Activated naive CD4-positive, alpha-beta T cell treated with anti-CD3 and anti-CD28 coated beads, Interleukin-2, amount 50 U/mL, for 72 hours (primary cell): Measurements from ENCODE around the gene TSC22D2. TPM values are rescaled to one million over a fixed set of nuclear protein-coding genes. Genes with fewer than 3 reads are reported as not detected.

Experiments
- ATAC-seq, 2 donors: fragments of 150-1000 bp; cut with Tn5 transposase; 2 replicates each; pipeline ENCODE4 v1.10.0; 2021; ENCODE audit warnings: mild to moderate bottlenecking in 2 of 2, moderate library complexity in 2 of 2
- DNase-seq, 2 donors: peaks; one replicate each; pipeline ENCODE4 v3.0.0; 2021 to 2022; ENCODE audit warnings: low spot score in 2 of 2
- H3K27ac Mint-ChIP-seq, 2 donors: one replicate each; pipeline ENCODE4 v1.8.0; 2022; ENCODE audit warnings: mild to moderate bottlenecking in 2 of 2, mixed read lengths in 2 of 2
- H3K36me3 Mint-ChIP-seq, 2 donors: one replicate each; pipeline ENCODE4 v1.8.0; 2022; ENCODE audit warnings: mixed read lengths in 2 of 2
- H3K9me3 Mint-ChIP-seq, 2 donors: one replicate each; pipeline ENCODE4 v1.8.0; 2022; ENCODE audit warnings: mixed read lengths in 2 of 2
- total RNA-seq, 2 donors: library from RNA; stranded (reverse); gene quantifications; one replicate each; pipeline ENCODE4 v1.2.3, GENCODE V29; 2022

TSC22D2 gene
- total RNA-seq, 2 donors from 2014 or later: 12.2 to 28.8 TPM

- no peaks in the 10 kb centered on the region for H3K9me3 Mint-ChIP-seq
- ATAC-seq (no peak), DNase-seq (no peak)
- H3K27ac Mint-ChIP-seq: no peak overlapping the region
- peaks cover 0 to 6% of the 10 kb centered on the region in 2 donors for H3K36me3 Mint-ChIP-seq
Measured at GRCh38 chr3:150404023-150404422, 4.1 kb upstream of the TSC22D2 start.

DNA sequence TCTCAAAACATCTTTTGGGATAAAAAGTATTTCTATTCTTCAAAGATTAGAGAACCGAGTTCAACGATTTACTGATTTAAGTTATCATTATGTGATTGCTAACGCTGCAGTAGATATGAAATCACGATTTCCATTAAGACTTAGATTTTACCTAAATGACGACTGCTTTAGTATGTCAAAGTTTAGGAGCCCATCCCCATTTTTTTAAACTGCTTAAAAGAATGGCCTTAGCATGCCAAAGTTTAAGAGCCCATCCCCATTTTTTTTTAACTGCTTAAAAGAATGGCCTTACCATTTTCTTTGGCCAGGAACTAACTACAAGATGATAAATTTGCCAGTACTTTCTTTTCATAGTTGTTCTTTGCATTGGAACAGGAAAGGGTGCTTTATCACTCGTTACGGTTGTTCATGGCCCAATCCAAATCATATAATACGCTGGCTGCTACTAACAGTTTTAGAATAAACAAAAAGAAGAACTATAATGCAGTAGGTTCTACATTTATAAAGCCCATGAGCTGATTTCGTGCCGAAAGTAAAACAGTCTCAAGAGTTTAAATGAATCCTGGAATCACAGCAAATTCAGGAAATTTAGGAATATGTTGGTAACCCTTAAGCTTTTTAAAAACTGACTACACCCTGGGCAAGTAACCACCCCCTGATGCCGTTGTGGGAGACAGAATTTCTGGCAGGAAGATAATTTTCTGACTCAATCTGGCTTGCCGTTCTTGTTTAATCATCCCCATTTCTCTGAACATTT is 869 bp upstream of the TSC22D2 start:
- Mint-ChIP-seq H3K27ac (peak overlapping the region; percentile 69 to 98), H3K9me3 (no peaks in the 10 kb centered on the region), H3K36me3 (peaks cover 13 to 22% of the 10 kb centered on the region in 2 donors)
- no peak for DNase-seq
- no peak for ATAC-seq

- H3K9me3 Mint-ChIP-seq: no peaks in the 10 kb centered on the region
- DNase-seq: peak in 1 of 2 donors; percentile 23
- H3K36me3 Mint-ChIP-seq: peaks cover 19 to 28% of the 10 kb centered on the region in 2 donors
- H3K27ac Mint-ChIP-seq: peak overlapping the region; percentile 69 to 98
- ATAC-seq: no peak
Measured at GRCh38 chr3:150407808-150408220, 284 bp upstream of the TSC22D2 start.

DNA sequence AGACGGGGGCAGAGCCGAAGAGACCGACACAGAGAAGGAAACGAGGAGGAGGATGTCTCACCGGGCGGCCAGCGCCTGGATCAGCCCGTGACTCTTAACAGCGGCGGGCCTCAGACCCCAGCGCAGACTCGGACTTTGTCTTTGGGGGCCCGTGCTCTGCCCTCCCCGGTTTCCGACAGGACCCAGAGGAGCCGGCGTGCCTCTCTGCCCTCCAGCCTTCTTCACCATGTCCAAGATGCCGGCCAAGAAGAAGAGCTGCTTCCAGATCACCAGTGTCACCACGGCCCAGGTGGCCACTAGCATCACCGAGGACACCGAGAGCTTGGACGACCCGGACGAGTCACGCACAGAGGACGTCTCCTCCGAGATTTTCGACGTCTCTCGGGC is 1.0 kb downstream of the TSC22D2 start:
- peak; percentile 53 to 54 for ATAC-seq
- DNase-seq: no peak
- H3K36me3 Mint-ChIP-seq: peaks cover 19 to 32% of the 10 kb centered on the region in 2 donors
- no peaks in the 10 kb centered on the region for H3K9me3 Mint-ChIP-seq
- H3K27ac Mint-ChIP-seq: peak overlapping the region; percentile 95 to 98

GRCh38 chr3:150409512-150410310 is 1.6 kb downstream of the TSC22D2 start:
- ATAC-seq (peak; percentile 33 to 44), DNase-seq (peak; percentile 67 to 83)
- H3K9me3 Mint-ChIP-seq: no peaks in the 10 kb centered on the region
- H3K36me3 Mint-ChIP-seq: peaks cover 19 to 32% of the 10 kb centered on the region in 2 donors
- peak overlapping the region; percentile 95 to 98 for H3K27ac Mint-ChIP-seq

DNA sequence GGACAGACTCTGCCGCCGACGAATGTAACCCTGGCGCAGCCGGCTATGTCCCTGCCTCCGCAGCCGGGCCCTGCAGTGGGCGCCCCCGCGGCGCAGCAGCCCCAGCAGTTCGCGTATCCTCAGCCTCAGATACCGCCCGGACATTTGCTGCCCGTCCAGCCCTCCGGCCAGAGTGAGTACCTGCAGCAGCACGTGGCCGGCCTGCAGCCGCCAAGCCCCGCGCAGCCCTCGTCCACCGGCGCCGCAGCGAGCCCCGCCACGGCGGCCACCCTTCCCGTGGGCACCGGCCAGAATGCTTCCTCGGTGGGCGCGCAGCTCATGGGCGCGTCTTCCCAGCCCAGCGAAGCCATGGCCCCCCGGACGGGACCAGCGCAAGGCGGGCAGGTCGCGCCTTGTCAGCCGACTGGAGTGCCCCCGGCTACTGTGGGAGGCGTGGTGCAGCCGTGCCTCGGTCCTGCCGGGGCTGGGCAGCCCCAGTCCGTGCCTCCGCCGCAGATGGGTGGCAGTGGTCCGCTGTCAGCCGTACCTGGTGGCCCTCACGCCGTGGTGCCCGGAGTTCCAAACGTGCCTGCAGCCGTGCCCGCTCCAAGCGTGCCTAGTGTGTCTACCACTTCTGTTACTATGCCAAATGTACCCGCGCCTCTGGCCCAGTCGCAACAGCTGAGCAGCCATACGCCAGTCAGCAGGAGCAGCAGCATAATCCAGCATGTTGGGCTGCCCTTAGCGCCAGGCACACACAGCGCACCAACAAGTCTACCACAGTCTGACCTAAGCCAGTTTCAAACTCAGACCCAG is 2.4 kb downstream of the TSC22D2 start:
- peak overlapping the region; percentile 36 to 98 for H3K27ac Mint-ChIP-seq

GRCh38 chr3:150411106-150411460 is 3.0 kb downstream of the TSC22D2 start:
- peaks cover 19 to 32% of the 10 kb centered on the region in 2 donors for H3K36me3 Mint-ChIP-seq
- DNase-seq (no peak), ATAC-seq (no peak)
- H3K27ac Mint-ChIP-seq: peak overlapping the region; percentile 36 to 98
- no peaks in the 10 kb centered on the region for H3K9me3 Mint-ChIP-seq

More for the DNA sequence above, 2.4 kb downstream of the TSC22D2 start:
- Mint-ChIP-seq H3K36me3 (peaks cover 19 to 32% of the 10 kb centered on the region in 2 donors), H3K9me3 (no peaks in the 10 kb centered on the region)
- peak; percentile 39 to 58 for DNase-seq
- ATAC-seq: peak in 1 of 2 donors; percentile 12

- ATAC-seq (no peak), DNase-seq (no peak)
- H3K27ac Mint-ChIP-seq: peak overlapping the region; percentile 36 to 98
- no peaks in the 10 kb centered on the region for H3K9me3 Mint-ChIP-seq
- peaks cover 19 to 32% of the 10 kb centered on the region in 2 donors for H3K36me3 Mint-ChIP-seq
Measured at GRCh38 chr3:150411546-150411945, 3.4 kb downstream of the TSC22D2 start.

- ATAC-seq: no peak
- Mint-ChIP-seq H3K9me3 (no peaks in the 10 kb centered on the region), H3K27ac (peak overlapping the region; percentile 37 to 98)
Measured at GRCh38 chr3:150411976-150412375, 3.9 kb downstream of the TSC22D2 start.

GRCh38 chr3:150412561-150413231 is 4.6 kb downstream of the TSC22D2 start:
- DNase-seq (peak in 1 of 2 donors; percentile 5), ATAC-seq (no peak)
- Mint-ChIP-seq H3K36me3 (peaks cover 19 to 29% of the 10 kb centered on the region in 2 donors), H3K9me3 (no peaks in the 10 kb centered on the region), H3K27ac (peak overlapping the region; percentile 37 to 76)

More at GRCh38 chr3:150411976-150412375, 3.9 kb downstream of the TSC22D2 start:
- peaks cover 19 to 32% of the 10 kb centered on the region in 2 donors for H3K36me3 Mint-ChIP-seq
- DNase-seq: no peak

DNA sequence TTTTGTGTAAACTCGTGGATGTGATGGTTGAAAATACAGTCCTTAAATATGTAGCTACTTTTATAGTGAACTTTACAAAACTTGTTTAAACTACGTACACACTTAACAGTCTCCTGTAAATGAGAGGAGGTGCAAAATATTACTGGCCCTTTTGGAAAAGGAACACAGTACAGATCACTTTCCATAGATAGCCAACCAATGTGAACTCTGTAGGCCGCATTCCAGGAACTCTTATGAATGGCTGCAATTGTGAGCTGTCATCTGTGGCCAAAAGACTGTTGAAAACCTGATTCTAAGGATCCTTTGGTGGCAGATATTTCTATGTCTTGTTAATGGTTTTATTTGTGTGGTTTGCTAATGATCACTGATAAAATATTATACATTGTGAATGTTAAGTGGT is 6.2 kb downstream of the TSC22D2 start:
- DNase-seq (no peak), ATAC-seq (no peak)
- Mint-ChIP-seq H3K27ac (no peak overlapping the region), H3K36me3 (peaks cover 19 to 23% of the 10 kb centered on the region in 2 donors), H3K9me3 (no peaks in the 10 kb centered on the region)

DNA sequence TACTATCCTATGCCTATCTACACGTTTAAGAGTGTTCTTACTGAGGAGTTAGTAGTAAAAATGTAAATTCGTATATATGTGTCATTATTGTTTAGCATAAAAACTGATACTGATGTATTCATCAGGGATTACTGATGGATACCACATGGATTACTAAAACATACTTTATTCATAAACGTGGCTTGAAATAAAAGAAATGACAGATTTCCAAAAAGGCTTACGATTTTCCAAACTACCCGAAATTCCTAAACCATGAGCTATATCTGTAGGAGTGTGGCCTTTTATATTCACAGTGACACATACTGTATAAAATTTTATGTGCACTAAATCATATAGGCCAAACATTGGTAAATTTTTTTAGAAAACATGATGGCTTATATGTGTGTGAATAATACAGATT is 6.9 kb downstream of the TSC22D2 start:
- no peak overlapping the region for H3K27ac Mint-ChIP-seq
- ATAC-seq (no peak), DNase-seq (no peak)
- H3K9me3 Mint-ChIP-seq: no peaks in the 10 kb centered on the region
- H3K36me3 Mint-ChIP-seq: peaks cover 19 to 22% of the 10 kb centered on the region in 2 donors

DNA sequence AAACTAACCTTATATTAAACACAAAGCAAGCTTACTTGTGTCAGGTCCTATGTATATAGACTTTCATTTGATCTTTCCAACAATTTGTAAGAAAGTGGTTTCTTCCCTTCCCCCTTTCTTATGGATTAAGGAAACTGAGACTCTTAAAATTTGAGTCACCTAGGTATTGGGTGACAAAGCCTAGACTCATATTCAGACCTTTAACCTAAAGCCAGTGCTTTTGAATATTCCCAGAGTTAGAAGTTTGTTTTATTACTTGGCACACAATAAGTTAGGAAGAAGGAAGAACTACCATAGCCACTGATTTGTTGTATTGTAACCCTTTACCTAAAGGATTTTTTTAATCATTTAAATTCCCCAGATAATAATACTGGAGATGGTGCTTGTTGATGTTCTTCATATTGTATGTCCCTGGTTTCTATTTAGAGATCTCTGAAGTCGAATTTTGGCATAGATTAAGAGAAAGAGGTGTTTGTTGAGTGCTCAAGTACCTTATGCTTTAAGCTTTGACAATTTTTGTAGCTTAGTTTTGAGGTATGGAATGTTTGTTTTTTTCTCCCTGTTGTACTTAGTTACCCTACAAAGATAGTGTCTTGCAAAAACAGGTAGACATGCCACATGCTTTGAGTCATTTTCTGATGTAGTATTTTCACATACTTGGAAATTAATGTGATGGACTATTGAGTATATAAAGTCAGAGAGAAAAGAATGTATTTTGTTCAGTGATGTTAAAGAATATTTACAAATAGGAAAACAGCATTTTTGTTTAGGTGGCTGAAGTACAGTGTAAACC is 11.2 kb downstream of the TSC22D2 start:
- no peak for DNase-seq
- ATAC-seq: no peak
- no peak overlapping the region for H3K27ac Mint-ChIP-seq
- no peaks in the 10 kb centered on the region for H3K36me3 Mint-ChIP-seq
- H3K9me3 Mint-ChIP-seq: no peaks in the 10 kb centered on the region

GRCh38 chr3:150419959-150420358 is 11.9 kb downstream of the TSC22D2 start:
- Mint-ChIP-seq H3K27ac (no peak overlapping the region), H3K9me3 (no peaks in the 10 kb centered on the region), H3K36me3 (no peaks in the 10 kb centered on the region)
- DNase-seq (no peak), ATAC-seq (no peak)

GRCh38 chr3:150421256-150421655 is 13.2 kb downstream of the TSC22D2 start:
- Mint-ChIP-seq H3K9me3 (no peaks in the 10 kb centered on the region), H3K27ac (no peak overlapping the region), H3K36me3 (no peaks in the 10 kb centered on the region)
- no peak for DNase-seq
- no peak for ATAC-seq
